Mesendoderm (in vitro differentiated cells): ENCODE measurements around the gene PIGH.
A peak's percentile ranks its signal among the peaks of the same experiment; 100 is the strongest.

Experiments used
- DNase-seq: peaks from one replicate; pipeline ENCODE4 v3.0.0; 2013
- H2AK5ac ChIP-seq: 2 replicates; pipeline ENCODE4 v1.6.1; 2013; ENCODE audit warnings: low read length, inconsistent platforms
- H2BK120ac ChIP-seq: 2 replicates; pipeline ENCODE4 v1.6.1; 2013; ENCODE audit warnings: low read depth, mild to moderate bottlenecking, low read length, moderate library complexity, mixed read lengths
- H2BK15ac ChIP-seq: replicated peaks from 2 replicates; pipeline ENCODE4 v1.6.1; 2013; ENCODE audit warnings: low read depth, mild to moderate bottlenecking, moderate library complexity
- H2BK5ac ChIP-seq: 2 replicates; pipeline ENCODE4 v1.6.1; 2013; ENCODE audit warnings: low read length, inconsistent platforms
- H3K18ac ChIP-seq: 2 replicates; pipeline ENCODE4 v1.6.1; 2013; ENCODE audit warnings: mild to moderate bottlenecking, low read length, mixed read lengths
- H3K23ac ChIP-seq: one replicate; pipeline ENCODE4 v1.6.1; 2013; ENCODE audit warnings: low read length
- H3K27ac ChIP-seq: 2 replicates; pipeline ENCODE4 v1.5.1; 2013; ENCODE audit warnings: low read depth, mild to moderate bottlenecking, inconsistent platforms, low read length, moderate library complexity
- H3K27me3 ChIP-seq: 2 replicates; pipeline ENCODE4 v1.6.1; 2013; ENCODE audit warnings: low read length, control low read depth, mild to moderate bottlenecking, inconsistent platforms; ENCODE audit not compliant: insufficient read depth, poor library complexity
- H3K36me3 ChIP-seq: 2 replicates; pipeline ENCODE4 v1.6.1; 2013; ENCODE audit warnings: low read length, inconsistent platforms; ENCODE audit not compliant: control insufficient read depth, insufficient read depth
- H3K4ac ChIP-seq: one replicate; pipeline ENCODE4 v1.6.1; 2013; ENCODE audit warnings: low read depth, mild to moderate bottlenecking, low read length, moderate library complexity
- H3K4me1 ChIP-seq: 2 replicates; pipeline ENCODE4 v1.6.1; 2013; ENCODE audit warnings: low read depth, low read length, inconsistent platforms; ENCODE audit not compliant: control insufficient read depth
- H3K4me2 ChIP-seq: 2 replicates; pipeline ENCODE4 v1.6.1; 2013; ENCODE audit warnings: low read length
- H3K4me3 ChIP-seq: 2 replicates; pipeline ENCODE4 v1.5.1; 2013; ENCODE audit warnings: mild to moderate bottlenecking, low read length
- H3K56ac ChIP-seq: one replicate; pipeline ENCODE4 v1.6.1; 2013; ENCODE audit warnings: low read length
- H3K79me1 ChIP-seq: 2 replicates; pipeline ENCODE4 v1.6.1; 2013; ENCODE audit warnings: low read length, inconsistent platforms
- H3K79me2 ChIP-seq: 2 replicates; pipeline ENCODE4 v1.6.1; 2013; ENCODE audit warnings: mild to moderate bottlenecking, low read length; ENCODE audit not compliant: control insufficient read depth, insufficient read depth
- H3K9ac ChIP-seq: 2 replicates; pipeline ENCODE4 v1.6.1; 2013; ENCODE audit warnings: low read length, inconsistent platforms
- H4K5ac ChIP-seq: one replicate; pipeline ENCODE4 v1.6.1; 2013; ENCODE audit warnings: low read length
- H4K8ac ChIP-seq: one replicate; pipeline ENCODE4 v1.6.1; 2013; ENCODE audit warnings: low read depth, mild to moderate bottlenecking, control low read depth, low read length, moderate library complexity
- WGBS: extraction: QIAGEN DNeasy Blood & Tissue Kit; methylation state at CpG from one replicate; pipeline ENCODE4 v1.1.7; 2013; ENCODE audit warnings: low lambda C conversion rate, missing lambda C conversion rate; ENCODE audit not compliant: insufficient coverage; ENCODE audit errors: extremely low coverage; 5-methylcytosine and 5-hydroxymethylcytosine counted together

PIGH gene

DNA sequence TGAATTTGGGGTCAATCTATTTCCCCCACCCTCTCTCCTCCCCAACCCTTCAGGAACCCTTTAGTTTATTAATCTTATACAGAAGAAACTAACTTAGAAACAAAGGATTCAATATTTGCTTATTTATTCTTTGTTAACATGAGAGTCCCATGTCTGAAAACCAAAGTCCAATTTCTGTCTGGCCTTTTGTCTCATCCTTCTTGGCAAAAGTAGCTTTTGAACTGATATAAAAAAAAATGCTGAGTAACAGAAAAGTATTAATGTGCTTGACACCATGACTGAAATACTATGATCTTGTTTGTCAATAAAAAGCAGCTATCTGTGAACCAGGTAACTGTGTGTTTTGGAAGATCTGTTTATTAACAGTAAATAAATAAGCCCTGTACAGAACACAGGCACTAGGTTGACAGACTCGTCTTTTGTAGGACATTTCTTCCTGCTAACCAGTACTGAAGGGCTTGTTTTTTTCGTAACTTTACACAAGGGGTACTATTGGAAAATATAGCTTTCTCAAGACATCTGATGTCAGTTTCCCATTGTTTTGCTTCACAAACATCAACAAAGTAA is 10.8 kb downstream of the PIGH start:
- no peak overlapping the region for H4K8ac ChIP-seq
- no peak overlapping the region for H4K5ac ChIP-seq
- no peaks in the 10 kb centered on the region for H3K79me2 ChIP-seq
- no peak overlapping the region for H3K56ac ChIP-seq
- H3K9ac ChIP-seq = no peak overlapping the region
- DNase-seq = no peak
- H3K27me3 ChIP-seq = no peaks in the 10 kb centered on the region
- H3K4ac ChIP-seq = no peak overlapping the region
- H3K27ac ChIP-seq = no peak overlapping the region
- H3K36me3 ChIP-seq = no peaks in the 10 kb centered on the region
- H2BK5ac ChIP-seq = no peak overlapping the region
- no peak overlapping the region for H2AK5ac ChIP-seq
- no peak overlapping the region for H3K4me2 ChIP-seq
- no CpG with 5 or more reads among the region's 2 CpGs for WGBS
- no peak overlapping the region for H2BK120ac ChIP-seq
- H3K4me3 ChIP-seq = no peak overlapping the region
- no peaks in the 10 kb centered on the region for H3K79me1 ChIP-seq
- no peak overlapping the region for H2BK15ac ChIP-seq
- no peak overlapping the region for H3K18ac ChIP-seq
- H3K23ac ChIP-seq = no peak overlapping the region
- H3K4me1 ChIP-seq = no peaks in the 10 kb centered on the region

DNA sequence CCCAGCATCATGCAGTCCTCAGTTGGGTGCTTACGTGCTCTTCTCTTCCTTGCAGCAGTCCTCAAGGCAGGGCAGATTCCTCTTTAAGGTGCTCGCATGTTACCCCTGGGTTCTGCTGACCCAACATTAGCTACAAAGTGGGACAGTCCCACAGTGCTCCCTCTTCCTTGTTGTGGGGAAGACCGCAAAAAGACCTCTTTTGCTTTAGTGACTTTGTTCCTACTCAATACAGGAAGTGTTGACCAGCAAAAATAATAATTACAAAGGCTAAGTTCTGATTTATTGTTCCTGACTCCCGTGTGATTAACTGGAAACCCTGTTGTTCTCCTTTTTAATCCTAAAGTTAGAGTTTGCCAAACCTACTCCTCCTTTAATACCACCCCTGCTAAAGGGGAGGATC is 13.7 kb downstream of the PIGH start:
- no peak overlapping the region for H3K9ac ChIP-seq
- no peak overlapping the region for H3K18ac ChIP-seq
- no peak overlapping the region for H3K23ac ChIP-seq
- H3K79me2 ChIP-seq = no peaks in the 10 kb centered on the region
- DNase-seq = no peak
- H3K36me3 ChIP-seq = no peaks in the 10 kb centered on the region
- no peak overlapping the region for H3K4me2 ChIP-seq
- H3K56ac ChIP-seq = no peak overlapping the region
- H2BK15ac ChIP-seq = no peak overlapping the region
- no peak overlapping the region for H4K8ac ChIP-seq
- no peaks in the 10 kb centered on the region for H3K79me1 ChIP-seq
- no peaks in the 10 kb centered on the region for H3K27me3 ChIP-seq
- no CpG with 5 or more reads among the region's 4 CpGs for WGBS
- no peak overlapping the region for H3K27ac ChIP-seq
- no peak overlapping the region for H3K4me3 ChIP-seq
- no peak overlapping the region for H3K4ac ChIP-seq
- no peaks in the 10 kb centered on the region for H3K4me1 ChIP-seq
- no peak overlapping the region for H4K5ac ChIP-seq
- H2BK120ac ChIP-seq = no peak overlapping the region
- no peak overlapping the region for H2BK5ac ChIP-seq
- no peak overlapping the region for H2AK5ac ChIP-seq

- Histone ChIP-seq H3K4me3 (no peak overlapping the region), H2BK120ac (no peak overlapping the region), H3K4me2 (no peak overlapping the region), H3K18ac (no peak overlapping the region), H2BK15ac (no peak overlapping the region), H4K5ac (no peak overlapping the region), H3K4me1 (no peaks in the 10 kb centered on the region), H3K56ac (no peak overlapping the region), H2AK5ac (no peak overlapping the region), H3K27me3 (no peaks in the 10 kb centered on the region), H3K27ac (no peak overlapping the region), H3K4ac (no peak overlapping the region), H4K8ac (no peak overlapping the region), H2BK5ac (no peak overlapping the region), H3K23ac (no peak overlapping the region), H3K9ac (no peak overlapping the region), H3K36me3 (no peaks in the 10 kb centered on the region), H3K79me2 (no peaks in the 10 kb centered on the region), H3K79me1 (no peaks in the 10 kb centered on the region)
- no peak for DNase-seq
- no CpG with 5 or more reads among the region's 3 CpGs for WGBS
These were observed 15.1 kb downstream of the PIGH start for GRCh38 chr14:67584978-67585377.

DNA sequence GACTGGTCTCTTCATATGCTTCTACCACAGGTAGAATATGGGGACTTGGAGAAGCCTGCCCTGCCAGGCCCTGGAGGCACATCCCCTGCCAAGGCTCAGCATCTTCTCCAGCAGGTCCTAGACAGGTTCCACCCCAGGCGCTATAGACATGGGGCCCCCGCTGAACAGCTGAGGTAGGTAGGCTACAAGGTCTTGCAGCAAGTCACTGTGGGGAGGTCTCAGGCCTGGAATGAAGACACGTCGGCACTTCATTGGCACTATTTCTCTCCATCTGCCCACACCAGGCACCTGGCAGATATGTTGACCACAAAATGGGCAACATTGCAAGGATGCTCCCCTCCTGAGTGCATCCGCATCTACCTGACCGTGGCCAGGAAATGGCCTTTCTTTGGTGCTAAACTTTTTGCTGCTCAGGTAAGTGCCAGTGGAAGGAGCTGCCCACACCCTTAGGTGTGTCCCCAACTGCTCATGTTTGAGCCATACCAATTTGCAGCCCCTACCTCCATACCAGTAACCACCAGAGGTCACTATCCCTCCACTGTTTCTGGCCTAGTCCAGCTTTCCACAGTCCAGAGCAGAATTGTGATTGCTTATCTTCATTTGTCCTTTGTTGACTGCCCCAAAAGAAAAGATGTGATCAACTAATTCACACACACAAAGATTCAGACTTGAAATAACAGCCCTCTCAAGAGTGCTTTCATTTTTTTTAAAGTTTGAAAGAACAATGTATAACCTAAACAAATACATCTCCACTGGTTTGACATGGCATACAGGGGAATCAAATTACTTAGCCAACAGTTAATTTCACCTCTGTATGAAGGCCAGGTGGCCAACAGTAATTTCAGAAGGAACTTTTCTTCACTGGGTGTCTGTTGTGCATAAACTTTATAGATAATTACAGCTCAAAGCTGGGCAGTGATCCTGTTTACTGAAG is 16.1 kb downstream of the PIGH start:
- H2BK120ac ChIP-seq = no peak overlapping the region
- no peak overlapping the region for H3K4ac ChIP-seq
- H4K8ac ChIP-seq = no peak overlapping the region
- no peaks in the 10 kb centered on the region for H3K4me1 ChIP-seq
- H3K4me2 ChIP-seq = no peak overlapping the region
- DNase-seq = peak; percentile 55
- no CpG with 5 or more reads among the region's 6 CpGs for WGBS
- no peak overlapping the region for H2BK15ac ChIP-seq
- no peaks in the 10 kb centered on the region for H3K27me3 ChIP-seq
- no peak overlapping the region for H4K5ac ChIP-seq
- no peak overlapping the region for H3K9ac ChIP-seq
- no peak overlapping the region for H3K23ac ChIP-seq
- H3K79me1 ChIP-seq = no peaks in the 10 kb centered on the region
- no peaks in the 10 kb centered on the region for H3K79me2 ChIP-seq
- no peak overlapping the region for H3K56ac ChIP-seq
- H3K27ac ChIP-seq = no peak overlapping the region
- H3K18ac ChIP-seq = no peak overlapping the region
- H3K36me3 ChIP-seq = peaks cover 1% of the 10 kb centered on the region
- no peak overlapping the region for H2AK5ac ChIP-seq
- no peak overlapping the region for H2BK5ac ChIP-seq
- no peak overlapping the region for H3K4me3 ChIP-seq

GRCh38 chr14:67582061-67582460 is 18.0 kb downstream of the PIGH start:
- peaks cover 3% of the 10 kb centered on the region for H3K36me3 ChIP-seq
- H3K27me3 ChIP-seq = no peaks in the 10 kb centered on the region
- H3K4me2 ChIP-seq = no peak overlapping the region
- no peaks in the 10 kb centered on the region for H3K79me2 ChIP-seq
- H4K8ac ChIP-seq = no peak overlapping the region
- no CpG with 5 or more reads among the region's 7 CpGs for WGBS
- no peak overlapping the region for H3K4ac ChIP-seq
- H3K18ac ChIP-seq = no peak overlapping the region
- H3K27ac ChIP-seq = no peak overlapping the region
- DNase-seq = no peak
- no peaks in the 10 kb centered on the region for H3K4me1 ChIP-seq
- H3K9ac ChIP-seq = no peak overlapping the region
- H2BK120ac ChIP-seq = no peak overlapping the region
- H3K56ac ChIP-seq = no peak overlapping the region
- no peak overlapping the region for H2BK15ac ChIP-seq
- no peaks in the 10 kb centered on the region for H3K79me1 ChIP-seq
- no peak overlapping the region for H2BK5ac ChIP-seq
- no peak overlapping the region for H4K5ac ChIP-seq
- H3K4me3 ChIP-seq = no peak overlapping the region
- H2AK5ac ChIP-seq = no peak overlapping the region
- no peak overlapping the region for H3K23ac ChIP-seq
